Vagina (tissue), 2 donors: ENCODE measurements around the gene KAZN. TPM values are rescaled to one million over a fixed set of nuclear protein-coding genes. Genes with fewer than 3 reads are reported as not detected.

Source experiments
- DNase-seq, 2 donors: peaks; one replicate each; pipeline ENCODE4 v3.0.0-alpha.2; 2017; ENCODE audit errors: extremely low spot score in 2 of 2
- H3K27ac ChIP-seq: fragments of 200-600 bp; sonication (generic); one replicate; pipeline ENCODE4 v1.5.1; 2019
- H3K27me3 ChIP-seq: fragments of 200-600 bp; sonication (generic); one replicate; pipeline ENCODE4 v1.5.1; 2019
- H3K36me3 ChIP-seq, 2 donors: fragments of 200-600 bp; sonication (generic); one replicate each; pipeline ENCODE4 v1.5.1; 2017 to 2019
- H3K4me1 ChIP-seq: fragments of 200-600 bp; sonication (generic); one replicate; pipeline ENCODE4 v1.5.1; 2019
- H3K4me3 ChIP-seq, 2 donors: fragments of 200-600 bp; sonication (generic); 1 replicate in 1 of 2; 2 replicates in 1 of 2; pipeline ENCODE4 v1.5.1; 2016 to 2019
- H3K9me3 ChIP-seq: fragments of 200-600 bp; sonication (generic); one replicate; pipeline ENCODE4 v1.5.1; 2019
- POLR2A ChIP-seq, 2 donors: fragments of 450-650 bp; IDR thresholded peaks; one replicate each; pipeline ENCODE4 v1.6.1; 2017; ENCODE audit warnings: antibody characterized with exemption in 2 of 2, mild to moderate bottlenecking in 2 of 2, moderate library complexity in 2 of 2
- POLR2AphosphoS5 ChIP-seq, 2 donors: sonication (generic); formaldehyde crosslinking; IDR thresholded peaks; one replicate each; pipeline ENCODE4 v1.9.0; 2017; ENCODE audit warnings: antibody characterized with exemption in 2 of 2, mild to moderate bottlenecking in 2 of 2, low read depth in 1 of 2; ENCODE audit not compliant: insufficient read depth in 1 of 2
- intact Hi-C: fragments of 100-400 bp; cut with DNase I; formaldehyde crosslinking; loops from one replicate; pipeline ENCODE4 v1.15.1; 2023
- total RNA-seq: library from RNA; depleted of rRNA; stranded (reverse); fragments of >200 nt; gene quantifications from one replicate; pipeline ENCODE4 v1.2.3, GENCODE V29; 2016
- TF ChIP-seq, protein P1 (sequence below), 3 experiments: fragments of 450-650 bp in 2 of 3; fragments of 200-600 bp in 1 of 3; sonication (generic) in 1 of 3; IDR thresholded peaks; one replicate each; pipeline ENCODE4 v1.5.1; 2017 to 2019; ENCODE audit warnings: antibody characterized with exemption in 3 of 3, mild to moderate bottlenecking in 2 of 3, moderate library complexity in 2 of 3

Gene KAZN
- total RNA-seq, 1 donor from 2014 or later, result 29.5 TPM

DNA sequence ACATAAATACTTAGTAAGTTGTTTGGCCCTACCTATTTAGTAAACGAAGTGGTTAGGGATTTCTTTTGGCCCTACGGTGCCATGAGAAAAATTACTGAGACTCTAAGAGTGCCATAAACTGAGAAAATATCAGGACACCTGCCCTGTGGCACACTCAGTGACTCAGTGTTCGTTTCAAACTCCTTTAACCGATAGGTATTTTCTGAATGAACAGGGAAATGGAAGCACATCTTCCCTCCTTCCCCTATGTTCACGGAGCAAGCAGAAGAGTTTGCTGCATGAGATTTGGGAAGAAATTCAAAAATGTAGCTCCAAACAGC is 134.2 kb downstream of the KAZN start:
- H3K27ac ChIP-seq, result no peak overlapping the region
- H3K36me3 ChIP-seq, result no peaks in the 10 kb centered on the region
- H3K9me3 ChIP-seq, result no peaks in the 10 kb centered on the region
- no peak for DNase-seq
- H3K4me1 ChIP-seq, result peaks cover 17% of the 10 kb centered on the region
- no peak for TF ChIP-seq POLR2A (IDR thresholded peaks at IDR 0.05)
- H3K4me3 ChIP-seq, result no peak overlapping the region
- intact Hi-C loops, result no loop called here
- no peaks in the 10 kb centered on the region for H3K27me3 ChIP-seq

- Histone ChIP-seq H3K27me3 (no peaks in the 10 kb centered on the region), H3K9me3 (no peaks in the 10 kb centered on the region), H3K4me3 (no peak overlapping the region), H3K36me3 (no peaks in the 10 kb centered on the region), H3K27ac (no peak overlapping the region), H3K4me1 (peaks cover 17% of the 10 kb centered on the region)
- no peak for TF ChIP-seq POLR2A (IDR thresholded peaks at IDR 0.05)
- no peak for TF ChIP-seq POLR2AphosphoS5 (IDR thresholded peaks at IDR 0.05; ENCODE audit: insufficient read depth in 1 of 2, low read depth in 1 of 2)
- TF ChIP-seq, protein P1, sequence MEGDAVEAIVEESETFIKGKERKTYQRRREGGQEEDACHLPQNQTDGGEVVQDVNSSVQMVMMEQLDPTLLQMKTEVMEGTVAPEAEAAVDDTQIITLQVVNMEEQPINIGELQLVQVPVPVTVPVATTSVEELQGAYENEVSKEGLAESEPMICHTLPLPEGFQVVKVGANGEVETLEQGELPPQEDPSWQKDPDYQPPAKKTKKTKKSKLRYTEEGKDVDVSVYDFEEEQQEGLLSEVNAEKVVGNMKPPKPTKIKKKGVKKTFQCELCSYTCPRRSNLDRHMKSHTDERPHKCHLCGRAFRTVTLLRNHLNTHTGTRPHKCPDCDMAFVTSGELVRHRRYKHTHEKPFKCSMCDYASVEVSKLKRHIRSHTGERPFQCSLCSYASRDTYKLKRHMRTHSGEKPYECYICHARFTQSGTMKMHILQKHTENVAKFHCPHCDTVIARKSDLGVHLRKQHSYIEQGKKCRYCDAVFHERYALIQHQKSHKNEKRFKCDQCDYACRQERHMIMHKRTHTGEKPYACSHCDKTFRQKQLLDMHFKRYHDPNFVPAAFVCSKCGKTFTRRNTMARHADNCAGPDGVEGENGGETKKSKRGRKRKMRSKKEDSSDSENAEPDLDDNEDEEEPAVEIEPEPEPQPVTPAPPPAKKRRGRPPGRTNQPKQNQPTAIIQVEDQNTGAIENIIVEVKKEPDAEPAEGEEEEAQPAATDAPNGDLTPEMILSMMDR (IDR thresholded peaks at IDR 0.05), result no peak
- intact Hi-C loops, result no loop called here
- DNase-seq, result no peak
These were observed 134.7 kb downstream of the KAZN start for GRCh38 chr1:14733048-14733778.

GRCh38 chr1:14733779-14734140 is 135.3 kb downstream of the KAZN start:
- Histone ChIP-seq H3K27ac (no peak overlapping the region), H3K9me3 (no peaks in the 10 kb centered on the region), H3K36me3 (no peaks in the 10 kb centered on the region), H3K4me1 (peaks cover 17% of the 10 kb centered on the region), H3K4me3 (no peak overlapping the region), H3K27me3 (no peaks in the 10 kb centered on the region)
- intact Hi-C loops, result no loop called here
- DNase-seq, result no peak
- TF ChIP-seq POLR2AphosphoS5 (IDR thresholded peaks at IDR 0.05; ENCODE audit: insufficient read depth in 1 of 2, low read depth in 1 of 2), result no peak
- TF ChIP-seq, protein P1 (IDR thresholded peaks at IDR 0.05), result no peak
- no peak for TF ChIP-seq POLR2A (IDR thresholded peaks at IDR 0.05)

DNA sequence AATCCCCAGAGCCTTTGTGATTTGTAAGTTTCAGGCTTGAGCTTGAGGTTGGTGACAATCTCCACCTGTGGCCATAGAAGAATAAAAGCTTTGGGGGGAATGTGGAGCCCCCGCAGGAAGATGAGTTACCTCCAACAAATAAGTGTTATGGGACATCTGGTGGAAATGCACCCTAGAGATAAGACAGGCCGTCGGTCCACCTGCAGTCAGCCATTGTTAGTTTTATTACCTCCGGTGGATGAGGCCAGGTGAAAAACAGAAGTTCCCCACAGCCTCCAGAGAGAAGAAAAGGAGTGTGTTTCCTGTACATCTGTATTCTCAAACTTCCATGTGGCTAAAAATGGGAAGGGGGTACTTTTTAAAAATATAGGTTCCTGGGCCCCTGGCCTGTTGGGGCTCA is 137.4 kb downstream of the KAZN start:
- Histone ChIP-seq H3K9me3 (no peaks in the 10 kb centered on the region), H3K27ac (no peak overlapping the region), H3K4me3 (no peak overlapping the region), H3K36me3 (no peaks in the 10 kb centered on the region), H3K27me3 (no peaks in the 10 kb centered on the region), H3K4me1 (peaks cover 17% of the 10 kb centered on the region)
- TF ChIP-seq, protein P1 (IDR thresholded peaks at IDR 0.05), result no peak
- TF ChIP-seq POLR2AphosphoS5 (IDR thresholded peaks at IDR 0.05; ENCODE audit: insufficient read depth in 1 of 2, low read depth in 1 of 2) (no peak), POLR2A (IDR thresholded peaks at IDR 0.05) (no peak)
- intact Hi-C loops, result no loop called here
- no peak for DNase-seq

- Histone ChIP-seq H3K4me3 (no peak overlapping the region), H3K27me3 (no peaks in the 10 kb centered on the region), H3K27ac (no peak overlapping the region), H3K9me3 (no peaks in the 10 kb centered on the region), H3K36me3 (no peaks in the 10 kb centered on the region), H3K4me1 (peaks cover 21% of the 10 kb centered on the region)
- intact Hi-C loops, result no loop called here
- TF ChIP-seq POLR2A (IDR thresholded peaks at IDR 0.05) (no peak), POLR2AphosphoS5 (IDR thresholded peaks at IDR 0.05; ENCODE audit: insufficient read depth in 1 of 2, low read depth in 1 of 2) (no peak)
- TF ChIP-seq, protein P1 (IDR thresholded peaks at IDR 0.05), result no peak
- DNase-seq, result no peak
These were observed 139.1 kb downstream of the KAZN start for GRCh38 chr1:14737561-14738094.
